HepG2 (cell line): ENCODE measurements around the gene CD81. TPM values are rescaled to one million over a fixed set of nuclear protein-coding genes. Genes with fewer than 3 reads are reported as not detected.

Experiments
- CC2D1A ChIP-seq: sonication (generic); formaldehyde crosslinking; IDR thresholded peaks from 2 replicates; pipeline ENCODE4 v1.8.1; 2023; ENCODE audit warnings: mild to moderate bottlenecking, missing genetic modification reagents
- CCDC6 ChIP-seq: sonication (generic); formaldehyde crosslinking; IDR thresholded peaks from 2 replicates; pipeline ENCODE4 v1.8.1; 2022; ENCODE audit warnings: mild to moderate bottlenecking, missing genetic modification reagents, moderate library complexity
- CREB1 ChIP-seq, 2 experiments: fragments of 450-650 bp in 1 of 2; IDR thresholded peaks; 2 replicates each; pipeline ENCODE4 v1.6.1; 2016 to 2017; ENCODE audit warnings: control low read depth in 1 of 2, mild to moderate bottlenecking in 1 of 2, missing compliant biosample characterization in 1 of 2, missing genetic modification characterization in 1 of 2
- ERF ChIP-seq: IDR thresholded peaks from 2 replicates; pipeline ENCODE4 v1.6.1; 2018; ENCODE audit warnings: missing biosample characterization, missing genetic modification reagents
- GABPA ChIP-seq, 2 experiments: IDR thresholded peaks; 2 replicates each; pipeline ENCODE4 v1.6.1; 2011 to 2016; ENCODE audit warnings: low read depth in 2 of 2, low read length in 1 of 2, missing biosample characterization in 1 of 2, missing genetic modification characterization in 1 of 2
- HMGA1 ChIP-seq: sonication (generic); formaldehyde crosslinking; conservative IDR thresholded peaks from 2 replicates; pipeline ENCODE4 v1.4.0; 2020; ENCODE audit warnings: missing genetic modification reagents
- HNRNPUL1 ChIP-seq: fragments of 200-400 bp; formaldehyde crosslinking; IDR thresholded peaks from 2 replicates; pipeline ENCODE4 v1.6.1; 2017; ENCODE audit warnings: low read depth, mild to moderate bottlenecking, low read length, moderate library complexity
- KAT2B ChIP-seq: fragments of 150-350 bp; IDR thresholded peaks from 2 replicates; pipeline ENCODE4 v1.6.1; 2014; ENCODE audit warnings: low read depth, low read length, borderline replicate concordance
- KLF15 ChIP-seq: sonication (generic); formaldehyde crosslinking; IDR thresholded peaks from 2 replicates; pipeline ENCODE4 v1.8.1; 2023; ENCODE audit warnings: borderline replicate concordance, mild to moderate bottlenecking, inconsistent platforms, missing genetic modification reagents, mixed read lengths
- MYNN ChIP-seq: sonication (generic); formaldehyde crosslinking; IDR thresholded peaks from 2 replicates; pipeline ENCODE4 v1.4.0; 2020; ENCODE audit warnings: mild to moderate bottlenecking, low read depth, missing genetic modification reagents
- POLR2A ChIP-seq, 2 experiments: IDR thresholded peaks; 2 replicates each; pipeline ENCODE4 v1.6.1; 2011; ENCODE audit warnings: low read depth in 2 of 2, low read length in 2 of 2, mild to moderate bottlenecking in 1 of 2, moderate library complexity in 1 of 2; ENCODE audit not compliant: insufficient read depth in 1 of 2
- RBFOX2 ChIP-seq: fragments of 200-400 bp; formaldehyde crosslinking; IDR thresholded peaks from 2 replicates; pipeline ENCODE4 v1.6.1; 2017; ENCODE audit warnings: low read depth, mild to moderate bottlenecking, low read length
- SMYD3 ChIP-seq: sonication (generic); formaldehyde crosslinking; IDR thresholded peaks from 2 replicates; pipeline ENCODE4 v1.8.1; 2023; ENCODE audit warnings: mild to moderate bottlenecking, missing genetic modification reagents
- SRF ChIP-seq: IDR thresholded peaks from 2 replicates; pipeline ENCODE4 v1.6.1; 2011; ENCODE audit warnings: mild to moderate bottlenecking, low read depth, low read length, moderate library complexity
- THYN1 ChIP-seq: sonication (generic); formaldehyde crosslinking; IDR thresholded peaks from 2 replicates; pipeline ENCODE4 v1.8.1; 2023; ENCODE audit warnings: low read depth, mild to moderate bottlenecking, moderate library complexity, missing genetic modification reagents, borderline replicate concordance
- XRCC5 ChIP-seq: fragments of 200-400 bp; formaldehyde crosslinking; optimal IDR thresholded peaks from 2 replicates; pipeline ENCODE3; 2017; ENCODE audit warnings: mild to moderate bottlenecking, low read length
- ZNF17 ChIP-seq: sonication (generic); formaldehyde crosslinking; IDR thresholded peaks from 2 replicates; pipeline ENCODE4 v1.5.0; 2020; ENCODE audit warnings: mild to moderate bottlenecking, missing genetic modification reagents
- ZNF570 ChIP-seq: sonication (generic); formaldehyde crosslinking; IDR thresholded peaks from 2 replicates; pipeline ENCODE4 v1.4.0; 2020; ENCODE audit warnings: mild to moderate bottlenecking, missing genetic modification reagents, borderline replicate concordance
- polyA plus RNA-seq, 8 experiments: library from polyadenylated mRNA; depleted of rRNA in 3 of 8; stranded (reverse) in 7 of 8; unstranded in 1 of 8; fragments of >200 nt; fragmentation: Illumina TruSeq in 4 of 8; extraction: Trizol in 4 of 8; gene quantifications; 2 replicates each; pipeline versions ENCODE4 v1.2.1 to v1.2.3, GENCODE V29; 2011 to 2016; ENCODE audit warnings: low read depth in 4 of 8, missing spikeins in 1 of 8, mixed read lengths in 1 of 8; ENCODE audit not compliant: insufficient read depth in 1 of 8
- total RNA-seq, 5 experiments: library from RNA; depleted of rRNA; stranded (reverse); fragments of >200 nt; fragmentation: Illumina TruSeq; extraction: Trizol; gene quantifications; 2 replicates each; pipeline ENCODE4 v1.2.3, GENCODE V29; 2016; ENCODE audit warnings: low read depth in 1 of 5
- TF ChIP-seq, protein P1 (sequence below): sonication (generic); formaldehyde crosslinking; IDR thresholded peaks from 2 replicates; pipeline ENCODE4 v1.5.0; 2020; ENCODE audit warnings: mild to moderate bottlenecking, missing genetic modification reagents, borderline replicate concordance
- TF ChIP-seq, protein P2 (sequence below): sonication (generic); formaldehyde crosslinking; IDR thresholded peaks from 2 replicates; pipeline ENCODE4 v1.4.0; 2020; ENCODE audit warnings: missing genetic modification reagents
- TF ChIP-seq, protein P3 (sequence below): sonication (generic); formaldehyde crosslinking; IDR thresholded peaks from 2 replicates; pipeline ENCODE4 v1.4.0; 2020; ENCODE audit warnings: missing genetic modification reagents

CD81 gene
- total and polyA plus RNA-seq, 2 of the 13 experiments (the other 11 are each of a cell fraction or from before 2014, with no cell fraction given) = not detected

DNA sequence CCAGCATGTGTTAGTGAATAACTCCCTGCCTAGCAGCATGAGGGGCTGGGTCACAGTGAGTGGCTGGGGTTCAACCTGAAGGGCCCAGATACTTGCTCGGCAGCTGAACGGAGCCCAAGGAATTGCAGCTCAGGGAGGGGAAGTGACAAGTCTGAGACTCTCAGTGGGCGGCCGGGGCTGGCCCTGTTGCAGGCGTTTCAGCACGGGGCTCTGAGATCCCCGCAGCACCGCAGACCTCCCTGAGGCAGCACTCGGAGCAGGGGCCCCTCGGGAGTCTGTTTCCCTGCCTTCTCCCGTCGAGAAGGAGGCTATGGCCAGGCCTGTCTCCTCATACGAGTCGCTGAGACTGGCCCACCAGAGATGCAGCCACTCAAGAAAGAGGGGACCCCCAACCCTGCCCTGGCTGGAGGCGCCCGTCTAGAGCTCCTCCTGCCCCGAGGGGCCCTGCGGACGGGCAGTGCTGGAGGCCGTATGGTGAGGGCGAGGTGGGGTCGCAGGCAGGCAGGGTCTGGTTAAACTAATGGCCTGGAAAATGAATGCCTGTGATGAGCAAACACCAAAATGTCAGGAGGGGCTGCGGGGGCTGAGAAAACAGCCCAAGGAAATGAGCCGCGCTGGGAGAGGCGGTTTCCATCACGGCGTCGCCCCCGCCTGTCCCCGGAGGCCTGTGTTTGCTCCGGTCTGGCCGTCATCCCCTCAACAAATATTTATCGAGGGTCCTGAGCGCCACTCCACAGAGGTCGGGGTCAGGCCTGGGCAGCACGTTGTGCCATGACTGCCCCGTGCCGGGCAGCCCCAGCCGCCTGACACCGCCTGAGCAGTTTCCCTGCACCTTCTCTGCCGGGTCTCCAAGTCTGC, 32.7 kb downstream of the CD81 start (continued):
- TF ChIP-seq, protein P1, sequence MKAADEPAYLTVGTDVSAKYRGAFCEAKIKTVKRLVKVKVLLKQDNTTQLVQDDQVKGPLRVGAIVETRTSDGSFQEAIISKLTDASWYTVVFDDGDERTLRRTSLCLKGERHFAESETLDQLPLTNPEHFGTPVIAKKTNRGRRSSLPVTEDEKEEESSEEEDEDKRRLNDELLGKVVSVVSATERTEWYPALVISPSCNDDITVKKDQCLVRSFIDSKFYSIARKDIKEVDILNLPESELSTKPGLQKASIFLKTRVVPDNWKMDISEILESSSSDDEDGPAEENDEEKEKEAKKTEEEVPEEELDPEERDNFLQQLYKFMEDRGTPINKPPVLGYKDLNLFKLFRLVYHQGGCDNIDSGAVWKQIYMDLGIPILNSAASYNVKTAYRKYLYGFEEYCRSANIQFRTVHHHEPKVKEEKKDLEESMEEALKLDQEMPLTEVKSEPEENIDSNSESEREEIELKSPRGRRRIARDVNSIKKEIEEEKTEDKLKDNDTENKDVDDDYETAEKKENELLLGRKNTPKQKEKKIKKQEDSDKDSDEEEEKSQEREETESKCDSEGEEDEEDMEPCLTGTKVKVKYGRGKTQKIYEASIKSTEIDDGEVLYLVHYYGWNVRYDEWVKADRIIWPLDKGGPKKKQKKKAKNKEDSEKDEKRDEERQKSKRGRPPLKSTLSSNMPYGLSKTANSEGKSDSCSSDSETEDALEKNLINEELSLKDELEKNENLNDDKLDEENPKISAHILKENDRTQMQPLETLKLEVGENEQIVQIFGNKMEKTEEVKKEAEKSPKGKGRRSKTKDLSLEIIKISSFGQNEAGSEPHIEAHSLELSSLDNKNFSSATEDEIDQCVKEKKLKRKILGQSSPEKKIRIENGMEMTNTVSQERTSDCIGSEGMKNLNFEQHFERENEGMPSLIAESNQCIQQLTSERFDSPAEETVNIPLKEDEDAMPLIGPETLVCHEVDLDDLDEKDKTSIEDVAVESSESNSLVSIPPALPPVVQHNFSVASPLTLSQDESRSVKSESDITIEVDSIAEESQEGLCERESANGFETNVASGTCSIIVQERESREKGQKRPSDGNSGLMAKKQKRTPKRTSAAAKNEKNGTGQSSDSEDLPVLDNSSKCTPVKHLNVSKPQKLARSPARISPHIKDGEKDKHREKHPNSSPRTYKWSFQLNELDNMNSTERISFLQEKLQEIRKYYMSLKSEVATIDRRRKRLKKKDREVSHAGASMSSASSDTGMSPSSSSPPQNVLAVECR (CRISPR knock-in tag) = peak; percentile 55; the same call in 1 of the 2 replicates
- TF ChIP-seq CREB1 (IDR thresholded peaks at IDR 0.05) = no peak
- TF ChIP-seq CREB1 (CRISPR knock-in tag; IDR thresholded peaks at IDR 0.05) = no peak
- TF ChIP-seq THYN1 (CRISPR knock-in tag) = no peak
- TF ChIP-seq, protein P2, sequence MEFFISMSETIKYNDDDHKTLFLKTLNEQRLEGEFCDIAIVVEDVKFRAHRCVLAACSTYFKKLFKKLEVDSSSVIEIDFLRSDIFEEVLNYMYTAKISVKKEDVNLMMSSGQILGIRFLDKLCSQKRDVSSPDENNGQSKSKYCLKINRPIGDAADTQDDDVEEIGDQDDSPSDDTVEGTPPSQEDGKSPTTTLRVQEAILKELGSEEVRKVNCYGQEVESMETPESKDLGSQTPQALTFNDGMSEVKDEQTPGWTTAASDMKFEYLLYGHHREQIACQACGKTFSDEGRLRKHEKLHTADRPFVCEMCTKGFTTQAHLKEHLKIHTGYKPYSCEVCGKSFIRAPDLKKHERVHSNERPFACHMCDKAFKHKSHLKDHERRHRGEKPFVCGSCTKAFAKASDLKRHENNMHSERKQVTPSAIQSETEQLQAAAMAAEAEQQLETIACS (CRISPR knock-in tag) = no peak
- TF ChIP-seq MYNN (CRISPR knock-in tag) = no peak
- no peak for TF ChIP-seq ZNF17 (CRISPR knock-in tag)
- TF ChIP-seq HMGA1 (CRISPR knock-in tag) = no peak
- TF ChIP-seq XRCC5 = no peak
- TF ChIP-seq ZNF570 (CRISPR knock-in tag) = no peak
- TF ChIP-seq RBFOX2 = peak; percentile 45
- no peak for TF ChIP-seq POLR2A (IDR thresholded peaks at IDR 0.05; ENCODE audit: insufficient read depth in 1 of 2, low read depth in 2 of 2, low read length in 2 of 2)
- no peak for TF ChIP-seq HNRNPUL1
- TF ChIP-seq CCDC6 = no peak; the same call in 1 of the 2 replicates
- no peak for TF ChIP-seq KLF15 (CRISPR knock-in tag)
- no peak for TF ChIP-seq SMYD3 (CRISPR knock-in tag)
- no peak for TF ChIP-seq CC2D1A (CRISPR knock-in tag)
- TF ChIP-seq, protein P3, sequence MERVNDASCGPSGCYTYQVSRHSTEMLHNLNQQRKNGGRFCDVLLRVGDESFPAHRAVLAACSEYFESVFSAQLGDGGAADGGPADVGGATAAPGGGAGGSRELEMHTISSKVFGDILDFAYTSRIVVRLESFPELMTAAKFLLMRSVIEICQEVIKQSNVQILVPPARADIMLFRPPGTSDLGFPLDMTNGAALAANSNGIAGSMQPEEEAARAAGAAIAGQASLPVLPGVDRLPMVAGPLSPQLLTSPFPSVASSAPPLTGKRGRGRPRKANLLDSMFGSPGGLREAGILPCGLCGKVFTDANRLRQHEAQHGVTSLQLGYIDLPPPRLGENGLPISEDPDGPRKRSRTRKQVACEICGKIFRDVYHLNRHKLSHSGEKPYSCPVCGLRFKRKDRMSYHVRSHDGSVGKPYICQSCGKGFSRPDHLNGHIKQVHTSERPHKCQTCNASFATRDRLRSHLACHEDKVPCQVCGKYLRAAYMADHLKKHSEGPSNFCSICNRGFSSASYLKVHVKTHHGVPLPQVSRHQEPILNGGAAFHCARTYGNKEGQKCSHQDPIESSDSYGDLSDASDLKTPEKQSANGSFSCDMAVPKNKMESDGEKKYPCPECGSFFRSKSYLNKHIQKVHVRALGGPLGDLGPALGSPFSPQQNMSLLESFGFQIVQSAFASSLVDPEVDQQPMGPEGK (CRISPR knock-in tag) = peak; percentile 91
- TF ChIP-seq GABPA (IDR thresholded peaks at IDR 0.05; ENCODE audit: low read depth, low read length) = no peak
- TF ChIP-seq GABPA (CRISPR knock-in tag; IDR thresholded peaks at IDR 0.05; ENCODE audit: low read depth) = peak; percentile 56; the same call in 1 of the 2 replicates
- no peak for TF ChIP-seq ERF (CRISPR knock-in tag)
- TF ChIP-seq SRF = no peak
- no peak for TF ChIP-seq KAT2B
